Measurements from ENCODE around the gene CDRT15.

DNA sequence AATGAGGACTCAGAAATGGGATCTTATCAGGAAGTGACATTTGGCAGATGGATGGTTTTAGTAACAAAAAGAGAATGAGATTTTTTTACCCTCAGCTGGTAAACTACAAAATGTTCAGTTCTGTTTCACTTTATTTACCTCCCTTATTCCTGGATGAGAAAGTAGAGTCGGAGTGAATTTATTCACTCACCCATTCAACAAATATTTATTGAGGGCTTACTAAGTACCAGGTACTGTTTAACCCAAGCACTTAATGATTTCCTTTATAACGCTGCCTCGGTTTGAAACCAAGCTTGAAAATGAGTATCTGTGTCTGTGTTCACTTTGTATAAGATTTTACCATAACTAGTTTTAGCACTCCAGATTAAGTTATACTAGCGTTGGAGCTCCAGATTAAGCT is 38.1 kb downstream of the CDRT15 start:
- TF ChIP-seq, protein P1, sequence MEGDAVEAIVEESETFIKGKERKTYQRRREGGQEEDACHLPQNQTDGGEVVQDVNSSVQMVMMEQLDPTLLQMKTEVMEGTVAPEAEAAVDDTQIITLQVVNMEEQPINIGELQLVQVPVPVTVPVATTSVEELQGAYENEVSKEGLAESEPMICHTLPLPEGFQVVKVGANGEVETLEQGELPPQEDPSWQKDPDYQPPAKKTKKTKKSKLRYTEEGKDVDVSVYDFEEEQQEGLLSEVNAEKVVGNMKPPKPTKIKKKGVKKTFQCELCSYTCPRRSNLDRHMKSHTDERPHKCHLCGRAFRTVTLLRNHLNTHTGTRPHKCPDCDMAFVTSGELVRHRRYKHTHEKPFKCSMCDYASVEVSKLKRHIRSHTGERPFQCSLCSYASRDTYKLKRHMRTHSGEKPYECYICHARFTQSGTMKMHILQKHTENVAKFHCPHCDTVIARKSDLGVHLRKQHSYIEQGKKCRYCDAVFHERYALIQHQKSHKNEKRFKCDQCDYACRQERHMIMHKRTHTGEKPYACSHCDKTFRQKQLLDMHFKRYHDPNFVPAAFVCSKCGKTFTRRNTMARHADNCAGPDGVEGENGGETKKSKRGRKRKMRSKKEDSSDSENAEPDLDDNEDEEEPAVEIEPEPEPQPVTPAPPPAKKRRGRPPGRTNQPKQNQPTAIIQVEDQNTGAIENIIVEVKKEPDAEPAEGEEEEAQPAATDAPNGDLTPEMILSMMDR (IDR thresholded peaks at IDR 0.05; ENCODE audit: low read depth, low read length, poor library complexity, severe bottlenecking), result no peak
- no peak for TF ChIP-seq EZH2phosphoT487 (IDR thresholded peaks at IDR 0.05; ENCODE audit: borderline replicate concordance, low read length)

All from DOHH2 (cell line).